ENCODE measurements around the gene SLC6A19. TPM values are rescaled to one million over a fixed set of nuclear protein-coding genes. Genes with fewer than 3 reads are reported as not detected.

The SLC6A19 gene
- polyA plus RNA-seq, 1 of the 3 experiments (the other 2 are of a cell fraction): not detected

DNA sequence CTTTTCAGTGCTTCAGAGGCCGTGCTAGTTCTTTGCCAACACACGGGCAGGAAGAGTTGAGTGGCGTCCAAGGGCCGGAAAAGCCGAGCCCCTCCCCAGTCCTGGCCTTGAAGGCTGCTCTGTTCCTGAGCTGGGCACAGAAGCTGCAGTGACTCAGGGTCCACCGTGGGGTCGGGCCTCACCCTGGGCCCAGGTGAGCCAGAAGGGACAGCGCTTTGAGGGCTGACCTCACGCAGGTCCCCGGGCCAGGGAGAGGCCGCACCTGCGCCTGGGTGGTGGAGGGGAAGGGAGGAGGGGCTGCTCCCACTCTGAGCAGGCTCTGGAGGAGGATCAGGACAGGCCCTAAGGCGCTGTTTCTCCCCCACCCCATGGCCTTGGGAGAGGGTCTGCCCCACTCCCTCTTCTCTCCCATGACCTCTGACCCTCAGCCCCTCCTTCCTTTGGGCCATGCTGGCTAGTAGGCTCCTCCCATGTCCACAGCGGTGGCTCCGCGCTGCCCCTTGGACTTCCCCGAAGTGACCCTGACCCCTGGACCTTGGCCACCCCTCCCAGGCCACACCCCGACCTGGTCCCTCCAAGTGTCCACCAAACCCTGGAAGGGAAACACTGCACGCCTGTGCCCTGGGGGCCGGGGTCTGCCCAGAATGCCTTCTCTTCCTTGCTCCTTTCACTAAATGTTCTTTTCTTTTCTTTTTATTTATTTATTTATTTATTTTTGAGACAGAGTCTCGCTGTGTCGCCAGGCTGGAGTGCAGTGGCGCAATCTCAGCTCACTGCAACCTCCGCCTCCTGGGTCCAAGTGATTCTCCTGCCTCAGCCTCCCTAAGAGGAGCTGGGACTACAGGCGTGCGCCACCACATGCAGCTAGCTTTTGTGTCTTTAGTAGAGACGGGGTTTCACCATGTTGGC, 19.7 kb upstream of the SLC6A19 start:
- H3F3A ChIP-seq (replicated peaks; ENCODE audit: insufficient read depth): peaks cover 6% of the 10 kb centered on the region
- no peak overlapping the region for H3K27ac ChIP-seq (ENCODE audit: low read depth in 2 of 2, low read length in 1 of 2)
- H4K20me1 ChIP-seq (ENCODE audit: insufficient read depth): no peaks in the 10 kb centered on the region
- H3K9me3 ChIP-seq: no peaks in the 10 kb centered on the region
- no peak for DNase-seq
- 66% methylated on average over 21 of the region's 27 CpGs for WGBS (ENCODE audit: low lambda C conversion rate)
- CTCF ChIA-PET: interaction anchor here (5.4 kb wide), 1 partner anchor 14 kb away, joined by 25 read pairs; no protein-coding TSS in a partner anchor
- POLR2A ChIA-PET: no interaction called here
- H3K9me2 ChIP-seq: no peaks in the 10 kb centered on the region
- TF ChIP-seq MXI1 (IDR thresholded peaks at IDR 0.05; ENCODE audit: low read depth, low read length) (no peak), RAD21 (IDR thresholded peaks at IDR 0.05; ENCODE audit: low read length) (no peak), ELF1 (IDR thresholded peaks at IDR 0.05) (no peak), SIN3A (IDR thresholded peaks at IDR 0.05; ENCODE audit: borderline replicate concordance, low read depth, low read length) (no peak), EP300 (IDR thresholded peaks at IDR 0.05; ENCODE audit: borderline replicate concordance in 1 of 2, low read depth in 1 of 2, low read length in 1 of 2) (no peak), NRF1 (IDR thresholded peaks at IDR 0.05; ENCODE audit: low read depth, low read length) (no peak), TEAD4 (IDR thresholded peaks at IDR 0.05; ENCODE audit: borderline replicate concordance, insufficient read depth) (no peak), RCOR1 (IDR thresholded peaks at IDR 0.05; ENCODE audit: low read length) (no peak), TCF12 (IDR thresholded peaks at IDR 0.05) (no peak), TAF1 (IDR thresholded peaks at IDR 0.05; ENCODE audit: borderline replicate concordance, low read depth, low read length) (no peak), FOSL2 (IDR thresholded peaks at IDR 0.05; ENCODE audit: borderline replicate concordance, low read depth) (no peak), RFX5 (IDR thresholded peaks at IDR 0.05; ENCODE audit: low read length) (no peak), POLR2AphosphoS5 (IDR thresholded peaks at IDR 0.05; ENCODE audit: low read depth, low read length) (no peak), YY1 (IDR thresholded peaks at IDR 0.05; ENCODE audit: low read depth) (no peak), FOXM1 (IDR thresholded peaks at IDR 0.05; ENCODE audit: low read depth) (no peak), EZH2phosphoT487 (IDR thresholded peaks at IDR 0.05; ENCODE audit: borderline replicate concordance, low read depth) (no peak)
- TF ChIP-seq, protein P1, sequence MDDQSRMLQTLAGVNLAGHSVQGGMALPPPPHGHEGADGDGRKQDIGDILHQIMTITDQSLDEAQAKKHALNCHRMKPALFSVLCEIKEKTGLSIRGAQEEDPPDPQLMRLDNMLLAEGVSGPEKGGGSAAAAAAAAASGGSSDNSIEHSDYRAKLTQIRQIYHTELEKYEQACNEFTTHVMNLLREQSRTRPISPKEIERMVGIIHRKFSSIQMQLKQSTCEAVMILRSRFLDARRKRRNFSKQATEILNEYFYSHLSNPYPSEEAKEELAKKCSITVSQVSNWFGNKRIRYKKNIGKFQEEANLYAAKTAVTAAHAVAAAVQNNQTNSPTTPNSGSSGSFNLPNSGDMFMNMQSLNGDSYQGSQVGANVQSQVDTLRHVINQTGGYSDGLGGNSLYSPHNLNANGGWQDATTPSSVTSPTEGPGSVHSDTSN (IDR thresholded peaks at IDR 0.05): no peak
- TF ChIP-seq, protein P2, sequence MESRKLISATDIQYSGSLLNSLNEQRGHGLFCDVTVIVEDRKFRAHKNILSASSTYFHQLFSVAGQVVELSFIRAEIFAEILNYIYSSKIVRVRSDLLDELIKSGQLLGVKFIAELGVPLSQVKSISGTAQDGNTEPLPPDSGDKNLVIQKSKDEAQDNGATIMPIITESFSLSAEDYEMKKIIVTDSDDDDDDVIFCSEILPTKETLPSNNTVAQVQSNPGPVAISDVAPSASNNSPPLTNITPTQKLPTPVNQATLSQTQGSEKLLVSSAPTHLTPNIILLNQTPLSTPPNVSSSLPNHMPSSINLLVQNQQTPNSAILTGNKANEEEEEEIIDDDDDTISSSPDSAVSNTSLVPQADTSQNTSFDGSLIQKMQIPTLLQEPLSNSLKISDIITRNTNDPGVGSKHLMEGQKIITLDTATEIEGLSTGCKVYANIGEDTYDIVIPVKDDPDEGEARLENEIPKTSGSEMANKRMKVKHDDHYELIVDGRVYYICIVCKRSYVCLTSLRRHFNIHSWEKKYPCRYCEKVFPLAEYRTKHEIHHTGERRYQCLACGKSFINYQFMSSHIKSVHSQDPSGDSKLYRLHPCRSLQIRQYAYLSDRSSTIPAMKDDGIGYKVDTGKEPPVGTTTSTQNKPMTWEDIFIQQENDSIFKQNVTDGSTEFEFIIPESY (IDR thresholded peaks at IDR 0.05; ENCODE audit: borderline replicate concordance, low read depth): no peak
- TF ChIP-seq, protein P3, sequence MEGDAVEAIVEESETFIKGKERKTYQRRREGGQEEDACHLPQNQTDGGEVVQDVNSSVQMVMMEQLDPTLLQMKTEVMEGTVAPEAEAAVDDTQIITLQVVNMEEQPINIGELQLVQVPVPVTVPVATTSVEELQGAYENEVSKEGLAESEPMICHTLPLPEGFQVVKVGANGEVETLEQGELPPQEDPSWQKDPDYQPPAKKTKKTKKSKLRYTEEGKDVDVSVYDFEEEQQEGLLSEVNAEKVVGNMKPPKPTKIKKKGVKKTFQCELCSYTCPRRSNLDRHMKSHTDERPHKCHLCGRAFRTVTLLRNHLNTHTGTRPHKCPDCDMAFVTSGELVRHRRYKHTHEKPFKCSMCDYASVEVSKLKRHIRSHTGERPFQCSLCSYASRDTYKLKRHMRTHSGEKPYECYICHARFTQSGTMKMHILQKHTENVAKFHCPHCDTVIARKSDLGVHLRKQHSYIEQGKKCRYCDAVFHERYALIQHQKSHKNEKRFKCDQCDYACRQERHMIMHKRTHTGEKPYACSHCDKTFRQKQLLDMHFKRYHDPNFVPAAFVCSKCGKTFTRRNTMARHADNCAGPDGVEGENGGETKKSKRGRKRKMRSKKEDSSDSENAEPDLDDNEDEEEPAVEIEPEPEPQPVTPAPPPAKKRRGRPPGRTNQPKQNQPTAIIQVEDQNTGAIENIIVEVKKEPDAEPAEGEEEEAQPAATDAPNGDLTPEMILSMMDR (IDR thresholded peaks at IDR 0.05): no peak
- TF ChIP-seq, protein P4, sequence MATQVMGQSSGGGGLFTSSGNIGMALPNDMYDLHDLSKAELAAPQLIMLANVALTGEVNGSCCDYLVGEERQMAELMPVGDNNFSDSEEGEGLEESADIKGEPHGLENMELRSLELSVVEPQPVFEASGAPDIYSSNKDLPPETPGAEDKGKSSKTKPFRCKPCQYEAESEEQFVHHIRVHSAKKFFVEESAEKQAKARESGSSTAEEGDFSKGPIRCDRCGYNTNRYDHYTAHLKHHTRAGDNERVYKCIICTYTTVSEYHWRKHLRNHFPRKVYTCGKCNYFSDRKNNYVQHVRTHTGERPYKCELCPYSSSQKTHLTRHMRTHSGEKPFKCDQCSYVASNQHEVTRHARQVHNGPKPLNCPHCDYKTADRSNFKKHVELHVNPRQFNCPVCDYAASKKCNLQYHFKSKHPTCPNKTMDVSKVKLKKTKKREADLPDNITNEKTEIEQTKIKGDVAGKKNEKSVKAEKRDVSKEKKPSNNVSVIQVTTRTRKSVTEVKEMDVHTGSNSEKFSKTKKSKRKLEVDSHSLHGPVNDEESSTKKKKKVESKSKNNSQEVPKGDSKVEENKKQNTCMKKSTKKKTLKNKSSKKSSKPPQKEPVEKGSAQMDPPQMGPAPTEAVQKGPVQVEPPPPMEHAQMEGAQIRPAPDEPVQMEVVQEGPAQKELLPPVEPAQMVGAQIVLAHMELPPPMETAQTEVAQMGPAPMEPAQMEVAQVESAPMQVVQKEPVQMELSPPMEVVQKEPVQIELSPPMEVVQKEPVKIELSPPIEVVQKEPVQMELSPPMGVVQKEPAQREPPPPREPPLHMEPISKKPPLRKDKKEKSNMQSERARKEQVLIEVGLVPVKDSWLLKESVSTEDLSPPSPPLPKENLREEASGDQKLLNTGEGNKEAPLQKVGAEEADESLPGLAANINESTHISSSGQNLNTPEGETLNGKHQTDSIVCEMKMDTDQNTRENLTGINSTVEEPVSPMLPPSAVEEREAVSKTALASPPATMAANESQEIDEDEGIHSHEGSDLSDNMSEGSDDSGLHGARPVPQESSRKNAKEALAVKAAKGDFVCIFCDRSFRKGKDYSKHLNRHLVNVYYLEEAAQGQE (IDR thresholded peaks at IDR 0.05; ENCODE audit: low read depth, low read length): no peak
- no peaks in the 10 kb centered on the region for H3K27me3 ChIP-seq (ENCODE audit: insufficient read depth)
- no peaks in the 10 kb centered on the region for H3K36me3 ChIP-seq (replicated peaks in 1 of 2; ENCODE audit: control insufficient read depth in 1 of 2, insufficient read depth in 2 of 2, low read length in 1 of 2)
- H2AFZ ChIP-seq (ENCODE audit: low read depth): no peak overlapping the region
- no peak overlapping the region for H3K4me3 ChIP-seq (ENCODE audit: low read depth in 2 of 2, low read length in 1 of 2)
- H3K4me1 ChIP-seq (ENCODE audit: control insufficient read depth in 1 of 2, insufficient read depth in 2 of 2, low read depth in 1 of 2, low read length in 1 of 2): peaks cover 0 to 20% of the 10 kb centered on the region in 2 experiments; a peak in 1 of 4 replicates
- H3K79me2 ChIP-seq (ENCODE audit: insufficient read depth): no peaks in the 10 kb centered on the region
- no peak overlapping the region for H3K9ac ChIP-seq
- H3K4me2 ChIP-seq: no peak overlapping the region

Data from SK-N-SH (cell line).